WTC11 (cell line): ENCODE measurements around the gene SPPL2B. TPM values are rescaled to one million over a fixed set of nuclear protein-coding genes. Genes with fewer than 3 reads are reported as not detected.

Experiments used
- ATAC-seq: fragments of 200-7000 bp; cut with Tn5 transposase; 2 replicates; pipeline ENCODE4 v1.10.0; 2021; ENCODE audit warnings: mild to moderate bottlenecking, moderate library complexity
- CTCF ChIA-PET: fragments of 300-600 bp; sonication (Branson Sonifier 250); formaldehyde crosslinking; loops from one replicate; lab custom pipeline; 2021; ENCODE audit warnings: antibody characterized with exemption; lab: Charles Lee
- POLR2A ChIA-PET: fragments of 350-600 bp; sonication (Branson Sonifier 250); formaldehyde crosslinking; loops from one replicate; lab custom pipeline; 2021; ENCODE audit warnings: antibody characterized with exemption; lab: Charles Lee
- DNase-seq: peaks from one replicate; pipeline ENCODE4 v3.0.0; 2021; ENCODE audit warnings: low spot score
- H3K27ac Mint-ChIP-seq: 2 replicates; pipeline ENCODE4 v1.8.0; 2021; ENCODE audit warnings: mixed read lengths
- H3K27me3 Mint-ChIP-seq: 2 replicates; pipeline ENCODE4 v1.8.0; 2021; ENCODE audit warnings: low read depth, mild to moderate bottlenecking, moderate library complexity, mixed read lengths
- H3K36me3 Mint-ChIP-seq: 2 replicates; pipeline ENCODE4 v1.8.0; 2021; ENCODE audit warnings: mixed read lengths
- H3K4me1 Mint-ChIP-seq: 2 replicates; pipeline ENCODE4 v1.8.0; 2022; ENCODE audit warnings: mixed read lengths
- H3K4me3 Mint-ChIP-seq: 2 replicates; pipeline ENCODE4 v1.8.0; 2021; ENCODE audit warnings: mild to moderate bottlenecking, moderate library complexity, mixed read lengths
- H3K9me3 Mint-ChIP-seq: 2 replicates; pipeline ENCODE4 v1.8.0; 2021; ENCODE audit warnings: mixed read lengths
- ATF2 ChIP-seq: sonication (generic); formaldehyde crosslinking; IDR thresholded peaks from 2 replicates; pipeline ENCODE4 v1.8.1; 2022; ENCODE audit warnings: low read depth, missing genetic modification reagents, borderline replicate concordance
- CREB1 ChIP-seq: sonication (generic); formaldehyde crosslinking; IDR thresholded peaks from 2 replicates; pipeline ENCODE4 v1.8.0; 2023; ENCODE audit warnings: mild to moderate bottlenecking, missing genetic modification reagents
- ELF4 ChIP-seq: sonication (generic); formaldehyde crosslinking; IDR thresholded peaks from 2 replicates; pipeline ENCODE4 v1.8.1; 2022; ENCODE audit warnings: low read depth, mild to moderate bottlenecking, moderate library complexity, missing genetic modification reagents
- ESRRA ChIP-seq: sonication (generic); formaldehyde crosslinking; IDR thresholded peaks from 2 replicates; pipeline ENCODE4 v1.8.1; 2022; ENCODE audit warnings: mild to moderate bottlenecking, missing genetic modification reagents, borderline replicate concordance
- FOXP4 ChIP-seq: sonication (generic); formaldehyde crosslinking; IDR thresholded peaks from 2 replicates; pipeline ENCODE4 v1.8.0; 2022; ENCODE audit warnings: mild to moderate bottlenecking, missing genetic modification reagents
- HMGXB4 ChIP-seq: sonication (generic); formaldehyde crosslinking; IDR thresholded peaks from 2 replicates; pipeline ENCODE4 v1.8.1; 2023; ENCODE audit warnings: mild to moderate bottlenecking, moderate library complexity, missing genetic modification reagents
- IRF1 ChIP-seq: sonication (generic); formaldehyde crosslinking; IDR thresholded peaks from 2 replicates; pipeline ENCODE4 v1.8.0; 2023; ENCODE audit warnings: missing genetic modification reagents
- KAT7 ChIP-seq: sonication (generic); formaldehyde crosslinking; IDR thresholded peaks from 2 replicates; pipeline ENCODE4 v1.8.1; 2023; ENCODE audit warnings: missing genetic modification reagents, mild to moderate bottlenecking, borderline replicate concordance
- MAX ChIP-seq: sonication (generic); formaldehyde crosslinking; IDR thresholded peaks from 2 replicates; pipeline ENCODE4 v1.8.0; 2022; ENCODE audit warnings: mild to moderate bottlenecking, missing genetic modification reagents
- NFATC4 ChIP-seq: fragments of 250-450 bp; sonication (Bioruptor Pico); IDR thresholded peaks from 2 replicates; pipeline ENCODE4 v1.9.0; 2021; ENCODE audit warnings: mild to moderate bottlenecking
- NFE2L1 ChIP-seq: sonication (generic); formaldehyde crosslinking; IDR thresholded peaks from 2 replicates; pipeline ENCODE4 v1.8.1; 2023; ENCODE audit warnings: missing genetic modification reagents
- NR3C1 ChIP-seq: sonication (generic); formaldehyde crosslinking; conservative IDR thresholded peaks from 2 replicates; pipeline ENCODE4 v1.8.1; 2023; ENCODE audit warnings: low read depth, mild to moderate bottlenecking, missing genetic modification reagents
- SMAD3 ChIP-seq: sonication (generic); formaldehyde crosslinking; IDR thresholded peaks from 2 replicates; pipeline ENCODE4 v1.8.0; 2022; ENCODE audit warnings: missing genetic modification reagents, mild to moderate bottlenecking, borderline replicate concordance
- SOX15 ChIP-seq: fragments of 250-450 bp; sonication (Bioruptor Pico); IDR thresholded peaks from 2 replicates; pipeline ENCODE4 v1.9.0; 2021; ENCODE audit warnings: mild to moderate bottlenecking
- ZMAT4 ChIP-seq: fragments of 250-450 bp; sonication (Bioruptor Pico); IDR thresholded peaks from 2 replicates; pipeline ENCODE4 v1.9.0; 2021; ENCODE audit warnings: mild to moderate bottlenecking
- ZNF317 ChIP-seq: sonication (generic); formaldehyde crosslinking; IDR thresholded peaks from 2 replicates; pipeline ENCODE4 v1.8.1; 2023; ENCODE audit warnings: low read depth, mild to moderate bottlenecking, moderate library complexity, missing genetic modification reagents, borderline replicate concordance
- ZSCAN18 ChIP-seq: fragments of 250-450 bp; sonication (Bioruptor Pico); IDR thresholded peaks from 2 replicates; pipeline ENCODE4 v2.1.2; 2022; ENCODE audit warnings: mild to moderate bottlenecking, moderate library complexity
- total RNA-seq: library from RNA; stranded (reverse); gene quantifications from 3 replicates; pipeline ENCODE4 v1.2.3, GENCODE V29; 2021

The SPPL2B gene
- total RNA-seq, 1 experiment from 2014 or later: 117 TPM

GRCh38 chr19:2320939-2321338 is 7.5 kb upstream of the SPPL2B start (continued):
- TF ChIP-seq HMGXB4 (CRISPR knock-in tag) (no peak), KAT7 (CRISPR knock-in tag) (no peak), ATF2 (CRISPR knock-in tag) (no peak), NFE2L1 (CRISPR knock-in tag) (no peak), SOX15 (no peak), NFATC4 (CRISPR knock-in tag) (no peak), NR3C1 (CRISPR knock-in tag) (no peak)

GRCh38 chr19:2321565-2322283 is 6.8 kb upstream of the SPPL2B start:
- Mint-ChIP-seq H3K27ac (no peak overlapping the region), H3K9me3 (no peaks in the 10 kb centered on the region), H3K4me1 (no peaks in the 10 kb centered on the region), H3K4me3 (no peak overlapping the region), H3K36me3 (peaks cover 13% of the 10 kb centered on the region), H3K27me3 (no peaks in the 10 kb centered on the region)
- DNase-seq (no peak), ATAC-seq (no peak)
- ChIA-PET POLR2A (interaction anchor here (0.6 kb wide), 1 partner anchor 49 kb away, joined by 3 read pairs; no protein-coding TSS in a partner anchor), CTCF (interaction anchor here (1.2 kb wide), 1 partner anchor 69 kb away, joined by 4 read pairs; no protein-coding TSS in a partner anchor)
- TF ChIP-seq ZMAT4 (CRISPR knock-in tag) (no peak), CREB1 (CRISPR knock-in tag) (no peak), FOXP4 (no peak), IRF1 (no peak), ELF4 (CRISPR knock-in tag) (no peak)

GRCh38 chr19:2323707-2324106 is 4.8 kb upstream of the SPPL2B start:
- POLR2A ChIA-PET: no interaction called here
- ATAC-seq (no peak), DNase-seq (no peak)
- no peak overlapping the region for H3K4me3 Mint-ChIP-seq
- H3K27me3 Mint-ChIP-seq: no peaks in the 10 kb centered on the region
- no peaks in the 10 kb centered on the region for H3K9me3 Mint-ChIP-seq
- H3K36me3 Mint-ChIP-seq: peaks cover 13% of the 10 kb centered on the region
- CTCF ChIA-PET: no interaction called here
- no peak overlapping the region for H3K27ac Mint-ChIP-seq
- H3K4me1 Mint-ChIP-seq: peaks cover 9% of the 10 kb centered on the region
- TF ChIP-seq SMAD3 (CRISPR knock-in tag) (no peak), ZNF317 (CRISPR knock-in tag) (no peak), HMGXB4 (CRISPR knock-in tag) (no peak), MAX (no peak), ESRRA (no peak), ZSCAN18 (CRISPR knock-in tag) (no peak)
